Breast epithelium (tissue), 4 donors: ENCODE measurements around the gene C2CD3. TPM values are rescaled to one million over a fixed set of nuclear protein-coding genes. Genes with fewer than 3 reads are reported as not detected.

Source experiments
- DNase-seq, 2 donors: peaks; one replicate each; pipeline ENCODE4 v3.0.0-alpha.2; 2019; ENCODE audit warnings: low spot score in 2 of 2
- H3K27ac ChIP-seq, 2 donors: fragments of 200-600 bp; sonication (generic) in 1 of 2; one replicate each; pipeline ENCODE4 v1.5.1; 2016 to 2019; ENCODE audit warnings: mild to moderate bottlenecking in 1 of 2
- H3K27me3 ChIP-seq, 2 donors: fragments of 200-600 bp; sonication (generic) in 1 of 2; one replicate each; pipeline versions ENCODE4 v1.5.1 to v1.6.0; 2017 to 2019; ENCODE audit warnings: control low read depth in 1 of 2, mild to moderate bottlenecking in 1 of 2
- H3K36me3 ChIP-seq: fragments of 200-600 bp; one replicate; pipeline ENCODE4 v1.5.1; 2019
- H3K4me1 ChIP-seq, 2 donors: fragments of 200-600 bp; sonication (generic); one replicate each; pipeline ENCODE4 v1.5.1; 2016 to 2019; ENCODE audit warnings: control low read depth in 1 of 2
- H3K4me3 ChIP-seq, 3 donors: fragments of 200-600 bp; sonication (generic); 1 replicate in 2 of 3; 2 replicates in 1 of 3; pipeline ENCODE4 v1.5.1; 2016 to 2019; ENCODE audit warnings: mild to moderate bottlenecking in 3 of 3, moderate library complexity in 2 of 3
- H3K9me3 ChIP-seq, 2 donors: fragments of 200-600 bp; sonication (generic) in 1 of 2; one replicate each; pipeline ENCODE4 v1.5.1; 2016 to 2019; ENCODE audit warnings: control low read depth in 1 of 2
- CTCF ChIP-seq, 3 donors: fragments of 450-650 bp; IDR thresholded peaks; one replicate each; pipeline ENCODE4 v1.5.1; 2016 to 2017; ENCODE audit warnings: antibody characterized with exemption in 3 of 3, mild to moderate bottlenecking in 3 of 3, moderate library complexity in 3 of 3
- POLR2A ChIP-seq: fragments of 450-650 bp; IDR thresholded peaks from one replicate; pipeline ENCODE4 v1.6.1; 2016; ENCODE audit warnings: antibody characterized with exemption, mild to moderate bottlenecking, moderate library complexity
- POLR2AphosphoS5 ChIP-seq, 3 donors: sonication (generic); formaldehyde crosslinking; IDR thresholded peaks; one replicate each; pipeline ENCODE4 v1.6.1; 2017; ENCODE audit warnings: antibody characterized with exemption in 3 of 3
- intact Hi-C: fragments of 100-400 bp; cut with DNase I; formaldehyde crosslinking; loops from one replicate; pipeline ENCODE4 v1.15.1; 2023; ENCODE audit warnings: low total_unique reads
- total RNA-seq, 3 donors: library from RNA; depleted of rRNA; stranded (reverse); fragments of >200 nt; gene quantifications; one replicate each; pipeline ENCODE4 v1.1.0, GENCODE V29; 2016

Gene C2CD3
- total RNA-seq, 3 donors from 2014 or later: 17.4 to 44.5 (median 37.4) TPM

- H3K4me3 ChIP-seq: no peak overlapping the region
- TF ChIP-seq POLR2AphosphoS5 (IDR thresholded peaks at IDR 0.05) (no peak), CTCF (IDR thresholded peaks at IDR 0.05) (no peak), POLR2A (no peak)
Measured at GRCh38 chr11:74159642-74160041, 11.2 kb downstream of the C2CD3 start.

GRCh38 chr11:74157169-74157568 lies 13.6 kb downstream of the C2CD3 start:
- DNase-seq: no peak
- H3K36me3 ChIP-seq: no peaks in the 10 kb centered on the region
- H3K4me1 ChIP-seq: no peaks in the 10 kb centered on the region
- no peak overlapping the region for H3K27ac ChIP-seq
- intact Hi-C loops: no loop called here
- H3K27me3 ChIP-seq: no peaks in the 10 kb centered on the region
- no peak overlapping the region for H3K4me3 ChIP-seq
- no peaks in the 10 kb centered on the region for H3K9me3 ChIP-seq
- TF ChIP-seq POLR2AphosphoS5 (IDR thresholded peaks at IDR 0.05): no peak
- TF ChIP-seq CTCF (IDR thresholded peaks at IDR 0.05): no peak
- no peak for TF ChIP-seq POLR2A

More at GRCh38 chr11:74159642-74160041, 11.2 kb downstream of the C2CD3 start:
- Histone ChIP-seq H3K9me3 (no peaks in the 10 kb centered on the region), H3K27me3 (no peaks in the 10 kb centered on the region), H3K4me1 (no peaks in the 10 kb centered on the region), H3K27ac (no peak overlapping the region), H3K36me3 (no peaks in the 10 kb centered on the region)
- DNase-seq: no peak
- intact Hi-C loops: no loop called here

- H3K4me3 ChIP-seq: no peak overlapping the region
- intact Hi-C loops: loop anchor here (5.0 kb wide), 1 partner anchor 238 kb away; no protein-coding TSS in a partner anchor
- no peak for DNase-seq
- no peak overlapping the region for H3K27ac ChIP-seq
- no peaks in the 10 kb centered on the region for H3K36me3 ChIP-seq
- no peaks in the 10 kb centered on the region for H3K4me1 ChIP-seq
- no peak for TF ChIP-seq POLR2A
- no peaks in the 10 kb centered on the region for H3K27me3 ChIP-seq
- H3K9me3 ChIP-seq: no peaks in the 10 kb centered on the region
Measured at GRCh38 chr11:74154620-74155281, 16.1 kb downstream of the C2CD3 start.

GRCh38 chr11:74153224-74153623 lies 17.6 kb downstream of the C2CD3 start:
- Histone ChIP-seq H3K9me3 (no peaks in the 10 kb centered on the region), H3K36me3 (no peaks in the 10 kb centered on the region), H3K4me1 (no peaks in the 10 kb centered on the region), H3K27ac (no peak overlapping the region), H3K27me3 (no peaks in the 10 kb centered on the region), H3K4me3 (no peak overlapping the region)
- no peak for DNase-seq
- intact Hi-C loops: loop anchor here (5.0 kb wide), 1 partner anchor 239 kb away; no protein-coding TSS in a partner anchor
- TF ChIP-seq CTCF (IDR thresholded peaks at IDR 0.05) (no peak), POLR2AphosphoS5 (IDR thresholded peaks at IDR 0.05) (no peak), POLR2A (no peak)

- Histone ChIP-seq H3K27ac (no peak overlapping the region), H3K36me3 (no peaks in the 10 kb centered on the region), H3K4me1 (no peaks in the 10 kb centered on the region), H3K27me3 (no peaks in the 10 kb centered on the region), H3K4me3 (no peak overlapping the region), H3K9me3 (no peaks in the 10 kb centered on the region)
- intact Hi-C loops: no loop called here
- TF ChIP-seq POLR2A (no peak), CTCF (IDR thresholded peaks at IDR 0.05) (no peak), POLR2AphosphoS5 (IDR thresholded peaks at IDR 0.05) (no peak)
- no peak for DNase-seq
Measured at GRCh38 chr11:74147199-74147929, 23.4 kb downstream of the C2CD3 start.
